ENCODE results near the gene ELN.

Gene ELN

DNA sequence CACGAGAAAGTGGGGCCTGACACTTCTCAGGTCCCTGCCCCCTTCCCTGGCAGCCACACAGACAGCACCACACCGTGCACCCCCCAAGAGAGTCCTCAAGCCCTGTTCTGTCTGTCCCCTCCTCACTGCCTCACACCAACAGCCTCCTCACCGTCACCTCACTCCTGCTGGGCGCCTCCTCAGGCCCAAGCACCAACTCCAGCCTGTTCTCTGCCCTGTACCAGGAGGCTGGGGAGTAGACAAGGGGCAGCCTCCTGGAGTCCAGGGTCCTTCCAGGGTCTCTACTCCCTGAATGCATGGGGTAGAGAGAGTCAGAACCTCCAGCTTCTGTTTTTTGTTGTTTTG lies 26.9 kb upstream of the ELN start:
- no peaks in the 10 kb centered on the region for H3K79me2 ChIP-seq (ENCODE audit: low read length)
- no peaks in the 10 kb centered on the region for H3K4me1 ChIP-seq (ENCODE audit: low read length)
- H3K9ac ChIP-seq (ENCODE audit: low read length): no peak overlapping the region
- no peaks in the 10 kb centered on the region for H3K27me3 ChIP-seq (ENCODE audit: low read depth, low read length)
- no peak overlapping the region for H3K27ac ChIP-seq (ENCODE audit: low read length)
- H2AFZ ChIP-seq (ENCODE audit: low read depth, low read length): no peak overlapping the region
- no peak overlapping the region for H3K4me2 ChIP-seq (ENCODE audit: low read length)
- no peaks in the 10 kb centered on the region for H4K20me1 ChIP-seq (ENCODE audit: insufficient read depth, low read length)
- TF ChIP-seq EZH2phosphoT487 (IDR thresholded peaks at IDR 0.05; ENCODE audit: low read depth) (no peak), CTCF (IDR thresholded peaks at IDR 0.05; ENCODE audit: low read depth, low read length) (no peak)
- no peaks in the 10 kb centered on the region for H3K9me3 ChIP-seq (ENCODE audit: insufficient read depth, low read length)
- no peaks in the 10 kb centered on the region for H3K36me3 ChIP-seq (replicated peaks; ENCODE audit: low read depth, low read length)
- H3K4me3 ChIP-seq (ENCODE audit: low read length): no peak overlapping the region

GRCh38 chr7:74002474-74003017 lies 25.4 kb upstream of the ELN start:
- TF ChIP-seq EZH2phosphoT487 (IDR thresholded peaks at IDR 0.05; ENCODE audit: low read depth) (no peak), CTCF (IDR thresholded peaks at IDR 0.05; ENCODE audit: low read depth, low read length) (no peak)
- H3K79me2 ChIP-seq (ENCODE audit: low read length): no peaks in the 10 kb centered on the region
- no peaks in the 10 kb centered on the region for H3K4me1 ChIP-seq (ENCODE audit: low read length)
- no peak overlapping the region for H3K9ac ChIP-seq (ENCODE audit: low read length)
- no peak overlapping the region for H3K27ac ChIP-seq (ENCODE audit: low read length)
- H4K20me1 ChIP-seq (ENCODE audit: insufficient read depth, low read length): no peaks in the 10 kb centered on the region
- H3K4me2 ChIP-seq (ENCODE audit: low read length): no peak overlapping the region
- H2AFZ ChIP-seq (ENCODE audit: low read depth, low read length): no peak overlapping the region
- no peak overlapping the region for H3K4me3 ChIP-seq (ENCODE audit: low read length)
- peaks cover 3% of the 10 kb centered on the region; the same call in 1 of the 2 replicates for H3K27me3 ChIP-seq (ENCODE audit: low read depth, low read length)
- no peaks in the 10 kb centered on the region for H3K9me3 ChIP-seq (ENCODE audit: insufficient read depth, low read length)
- H3K36me3 ChIP-seq (replicated peaks; ENCODE audit: low read depth, low read length): no peaks in the 10 kb centered on the region

DNA sequence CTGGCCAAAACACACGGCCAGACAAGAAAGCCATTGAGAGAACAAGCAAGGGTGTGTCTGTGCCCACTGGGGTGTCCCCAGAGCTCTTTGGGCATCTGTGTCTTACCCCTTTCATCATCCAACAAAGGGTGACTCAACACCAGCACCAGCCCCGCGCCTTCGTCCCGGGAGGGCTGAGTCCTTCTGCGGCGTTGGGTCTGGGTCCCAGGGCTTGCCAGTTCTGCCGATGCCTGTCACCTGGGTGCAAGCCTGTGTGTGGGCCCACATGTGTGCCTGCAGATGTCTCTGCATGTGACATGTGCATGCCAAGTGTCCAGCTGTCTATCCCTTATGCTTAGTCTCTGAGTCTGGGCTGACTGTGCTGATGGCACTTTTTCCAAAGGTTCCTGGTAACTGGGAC lies 24.4 kb upstream of the ELN start:
- no peak overlapping the region for H3K4me3 ChIP-seq (ENCODE audit: low read length)
- H3K4me1 ChIP-seq (ENCODE audit: low read length): no peaks in the 10 kb centered on the region
- no peak overlapping the region for H3K4me2 ChIP-seq (ENCODE audit: low read length)
- H3K27ac ChIP-seq (ENCODE audit: low read length): no peak overlapping the region
- H4K20me1 ChIP-seq (ENCODE audit: insufficient read depth, low read length): no peaks in the 10 kb centered on the region
- H3K79me2 ChIP-seq (ENCODE audit: low read length): no peaks in the 10 kb centered on the region
- TF ChIP-seq EZH2phosphoT487 (IDR thresholded peaks at IDR 0.05; ENCODE audit: low read depth) (no peak), CTCF (IDR thresholded peaks at IDR 0.05; ENCODE audit: low read depth, low read length) (no peak)
- H3K9ac ChIP-seq (ENCODE audit: low read length): no peak overlapping the region
- no peaks in the 10 kb centered on the region for H3K9me3 ChIP-seq (ENCODE audit: insufficient read depth, low read length)
- no peak overlapping the region for H2AFZ ChIP-seq (ENCODE audit: low read depth, low read length)
- no peaks in the 10 kb centered on the region for H3K36me3 ChIP-seq (replicated peaks; ENCODE audit: low read depth, low read length)
- H3K27me3 ChIP-seq (ENCODE audit: low read depth, low read length): peaks cover 3% of the 10 kb centered on the region; the same call in 1 of the 2 replicates

- Histone ChIP-seq H3K9ac (ENCODE audit: low read length) (no peak overlapping the region), H3K4me1 (ENCODE audit: low read length) (no peaks in the 10 kb centered on the region), H3K4me2 (ENCODE audit: low read length) (no peak overlapping the region), H3K27ac (ENCODE audit: low read length) (no peak overlapping the region), H3K4me3 (ENCODE audit: low read length) (no peak overlapping the region), H3K27me3 (ENCODE audit: low read depth, low read length) (peaks cover 3% of the 10 kb centered on the region; the same call in 1 of the 2 replicates), H3K9me3 (ENCODE audit: insufficient read depth, low read length) (no peaks in the 10 kb centered on the region), H3K36me3 (replicated peaks; ENCODE audit: low read depth, low read length) (no peaks in the 10 kb centered on the region), H2AFZ (ENCODE audit: low read depth, low read length) (no peak overlapping the region), H4K20me1 (ENCODE audit: insufficient read depth, low read length) (no peaks in the 10 kb centered on the region), H3K79me2 (ENCODE audit: low read length) (no peaks in the 10 kb centered on the region)
- no peak for TF ChIP-seq CTCF (IDR thresholded peaks at IDR 0.05; ENCODE audit: low read depth, low read length)
- TF ChIP-seq EZH2phosphoT487 (IDR thresholded peaks at IDR 0.05; ENCODE audit: low read depth): no peak
Observed at GRCh38 chr7:74006032-74006431, 21.9 kb upstream of the ELN start.
